ENCODE data around the gene EMC10.

The EMC10 gene

GRCh38 chr19:50482271-50482855 lies 6.1 kb downstream of the EMC10 start:
- TF ChIP-seq GABPA (IDR thresholded peaks at IDR 0.05; ENCODE audit: low read depth) (no peak), REST (IDR thresholded peaks at IDR 0.05; ENCODE audit: insufficient replicate concordance, low read depth) (no peak), POLR2AphosphoS5 (IDR thresholded peaks at IDR 0.05; ENCODE audit: low read depth) (no peak), CTCF (IDR thresholded peaks at IDR 0.05; ENCODE audit: insufficient read depth, low read length) (no peak), SPI1 (IDR thresholded peaks at IDR 0.05; ENCODE audit: borderline replicate concordance, low read depth) (no peak)
- no peak overlapping the region for H3K4me3 ChIP-seq (replicated peaks; ENCODE audit: insufficient read depth, low read length)
- no peak for DNase-seq (ENCODE audit: low read depth in 1 of 2, low spot score in 1 of 2)
- H3K27ac ChIP-seq (replicated peaks) = no peak overlapping the region
- no peaks in the 10 kb centered on the region for H3K27me3 ChIP-seq (ENCODE audit: insufficient read depth, poor library complexity, severe bottlenecking)

- TF ChIP-seq CTCF (IDR thresholded peaks at IDR 0.05; ENCODE audit: insufficient read depth, low read length) (no peak), REST (IDR thresholded peaks at IDR 0.05; ENCODE audit: insufficient replicate concordance, low read depth) (no peak), POLR2AphosphoS5 (IDR thresholded peaks at IDR 0.05; ENCODE audit: low read depth) (no peak), SPI1 (IDR thresholded peaks at IDR 0.05; ENCODE audit: borderline replicate concordance, low read depth) (no peak), GABPA (IDR thresholded peaks at IDR 0.05; ENCODE audit: low read depth) (no peak)
- no peak overlapping the region for H3K27ac ChIP-seq (replicated peaks)
- DNase-seq (ENCODE audit: low read depth in 1 of 2, low spot score in 1 of 2) = no peak
- no peak overlapping the region for H3K4me3 ChIP-seq (replicated peaks; ENCODE audit: insufficient read depth, low read length)
- no peaks in the 10 kb centered on the region for H3K27me3 ChIP-seq (ENCODE audit: insufficient read depth, poor library complexity, severe bottlenecking)
Observed at GRCh38 chr19:50482916-50483315, 6.6 kb downstream of the EMC10 start.

- DNase-seq (ENCODE audit: low read depth in 1 of 2, low spot score in 1 of 2) = no peak
- TF ChIP-seq SPI1 (IDR thresholded peaks at IDR 0.05; ENCODE audit: borderline replicate concordance, low read depth) (no peak), GABPA (IDR thresholded peaks at IDR 0.05; ENCODE audit: low read depth) (no peak), REST (IDR thresholded peaks at IDR 0.05; ENCODE audit: insufficient replicate concordance, low read depth) (no peak), CTCF (IDR thresholded peaks at IDR 0.05; ENCODE audit: insufficient read depth, low read length) (no peak), POLR2AphosphoS5 (IDR thresholded peaks at IDR 0.05; ENCODE audit: low read depth) (no peak)
- H3K4me3 ChIP-seq (replicated peaks; ENCODE audit: insufficient read depth, low read length) = no peak overlapping the region
Observed at GRCh38 chr19:50485284-50485955, 9.1 kb downstream of the EMC10 start.

More at GRCh38 chr19:50485284-50485955, 9.1 kb downstream of the EMC10 start:
- H3K27me3 ChIP-seq (ENCODE audit: insufficient read depth, poor library complexity, severe bottlenecking) = peaks cover 2% of the 10 kb centered on the region
- no peak overlapping the region for H3K27ac ChIP-seq (replicated peaks)

Measured in HL-60 (cell line).